ENCODE data around the gene RNF34. TPM values are rescaled to one million over a fixed set of nuclear protein-coding genes. Genes with fewer than 3 reads are reported as not detected.
A peak's percentile ranks its signal among the peaks of the same experiment; 100 is the strongest.

The RNF34 gene
- total and polyA plus RNA-seq, 2 of the 13 experiments (the other 11 are each of a cell fraction or from before 2014, with no cell fraction given) = 36.8 to 53.2 TPM

DNA sequence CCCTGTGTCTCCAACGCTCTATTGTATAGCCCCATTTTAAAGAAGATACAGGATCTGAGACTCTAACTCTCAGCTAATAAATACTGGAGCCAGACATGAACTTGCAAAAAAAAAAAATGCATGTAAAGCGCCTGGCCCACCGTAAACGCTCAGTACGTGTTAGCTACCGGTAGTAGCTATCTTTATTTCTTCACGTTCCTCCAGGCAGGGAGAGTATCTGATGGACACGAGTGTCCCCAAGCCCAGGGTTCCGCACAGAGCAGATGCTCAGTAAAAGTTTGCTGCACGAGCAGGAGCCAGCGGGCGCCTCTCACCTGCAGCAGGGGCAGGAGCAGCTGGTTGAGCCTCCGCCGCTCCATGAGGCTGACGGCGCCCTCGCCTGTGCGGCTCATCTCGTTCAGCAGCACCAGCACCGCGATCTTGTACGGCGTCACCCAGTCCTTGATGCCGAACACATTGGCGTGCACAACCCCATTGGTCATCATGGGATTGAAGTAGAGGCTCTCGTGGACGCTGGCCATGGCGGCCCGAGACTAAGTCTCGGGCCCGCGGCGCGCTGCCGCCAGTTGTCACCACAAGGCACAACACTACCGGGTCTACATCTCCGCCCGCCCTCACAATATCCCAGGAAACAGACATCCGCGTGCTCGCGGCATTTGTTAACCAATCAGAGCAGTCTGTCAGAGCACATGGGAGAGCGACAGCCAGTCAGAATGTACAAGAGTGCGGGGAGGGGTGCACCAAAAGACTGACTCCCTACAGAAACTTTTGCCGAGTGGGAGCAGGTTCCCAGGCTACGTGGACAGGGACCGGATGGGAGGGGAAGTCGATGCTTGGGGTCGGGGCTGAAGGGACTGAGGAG lies 47.9 kb upstream of the RNF34 start, which contains the start of gene ANAPC5 (continued):
- no peak for TF ChIP-seq DZIP1 (CRISPR knock-in tag; IDR thresholded peaks at IDR 0.05)
- no peak for TF ChIP-seq ZNF879 (CRISPR knock-in tag; IDR thresholded peaks at IDR 0.05)
- peak; percentile 64; the same call in 1 of the 2 replicates for TF ChIP-seq ZBTB8A (CRISPR knock-in tag; IDR thresholded peaks at IDR 0.05; ENCODE audit: borderline replicate concordance, low read depth)
- no peak for TF ChIP-seq HHEX (CRISPR knock-in tag; IDR thresholded peaks at IDR 0.05)
- no peak; the same call in 1 of the 2 replicates for TF ChIP-seq ISL2 (CRISPR knock-in tag; IDR thresholded peaks at IDR 0.05)
- TF ChIP-seq, protein P1, sequence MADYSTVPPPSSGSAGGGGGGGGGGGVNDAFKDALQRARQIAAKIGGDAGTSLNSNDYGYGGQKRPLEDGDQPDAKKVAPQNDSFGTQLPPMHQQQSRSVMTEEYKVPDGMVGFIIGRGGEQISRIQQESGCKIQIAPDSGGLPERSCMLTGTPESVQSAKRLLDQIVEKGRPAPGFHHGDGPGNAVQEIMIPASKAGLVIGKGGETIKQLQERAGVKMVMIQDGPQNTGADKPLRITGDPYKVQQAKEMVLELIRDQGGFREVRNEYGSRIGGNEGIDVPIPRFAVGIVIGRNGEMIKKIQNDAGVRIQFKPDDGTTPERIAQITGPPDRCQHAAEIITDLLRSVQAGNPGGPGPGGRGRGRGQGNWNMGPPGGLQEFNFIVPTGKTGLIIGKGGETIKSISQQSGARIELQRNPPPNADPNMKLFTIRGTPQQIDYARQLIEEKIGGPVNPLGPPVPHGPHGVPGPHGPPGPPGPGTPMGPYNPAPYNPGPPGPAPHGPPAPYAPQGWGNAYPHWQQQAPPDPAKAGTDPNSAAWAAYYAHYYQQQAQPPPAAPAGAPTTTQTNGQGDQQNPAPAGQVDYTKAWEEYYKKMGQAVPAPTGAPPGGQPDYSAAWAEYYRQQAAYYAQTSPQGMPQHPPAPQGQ (CRISPR knock-in tag; IDR thresholded peaks at IDR 0.05; ENCODE audit: borderline replicate concordance) = peak; percentile 68; the same call in 1 of the 2 replicates
- 0 out of 2 replicates have a peak, but pooled peaks have one; percentile 32 for TF ChIP-seq GLI4 (CRISPR knock-in tag; IDR thresholded peaks at IDR 0.05; ENCODE audit: borderline replicate concordance)
- TF ChIP-seq SALL2 (CRISPR knock-in tag; IDR thresholded peaks at IDR 0.05) = peak; percentile 59; the same call in 1 of the 2 replicates
- no peak for TF ChIP-seq PTBP1 (IDR thresholded peaks at IDR 0.05; ENCODE audit: low read depth, low read length, poor library complexity, severe bottlenecking)
- TF ChIP-seq ZNF749 (CRISPR knock-in tag; IDR thresholded peaks at IDR 0.05; ENCODE audit: borderline replicate concordance) = peak; percentile 81; the same call in 1 of the 2 replicates
- TF ChIP-seq CREBL2 (CRISPR knock-in tag; IDR thresholded peaks at IDR 0.05; ENCODE audit: borderline replicate concordance) = no peak
- TF ChIP-seq ZNF33B (CRISPR knock-in tag; IDR thresholded peaks at IDR 0.05) = no peak
- TF ChIP-seq SP2 (CRISPR knock-in tag; IDR thresholded peaks at IDR 0.05) = peak; percentile 85
- TF ChIP-seq BCL3 (CRISPR knock-in tag; IDR thresholded peaks at IDR 0.05) = peak; percentile 82
- peak; percentile 71 for TF ChIP-seq MED1 (CRISPR knock-in tag; IDR thresholded peaks at IDR 0.05)
- TF ChIP-seq RFX1 (IDR thresholded peaks at IDR 0.05) = no peak; the same call in 1 of the 2 replicates
- 0 out of 2 replicates have a peak, but pooled peaks have one; percentile 46 for TF ChIP-seq STAT5B (CRISPR knock-in tag; IDR thresholded peaks at IDR 0.05)
- TF ChIP-seq ZNF326 (CRISPR knock-in tag; IDR thresholded peaks at IDR 0.05; ENCODE audit: borderline replicate concordance) = no peak
- TF ChIP-seq, protein P2, sequence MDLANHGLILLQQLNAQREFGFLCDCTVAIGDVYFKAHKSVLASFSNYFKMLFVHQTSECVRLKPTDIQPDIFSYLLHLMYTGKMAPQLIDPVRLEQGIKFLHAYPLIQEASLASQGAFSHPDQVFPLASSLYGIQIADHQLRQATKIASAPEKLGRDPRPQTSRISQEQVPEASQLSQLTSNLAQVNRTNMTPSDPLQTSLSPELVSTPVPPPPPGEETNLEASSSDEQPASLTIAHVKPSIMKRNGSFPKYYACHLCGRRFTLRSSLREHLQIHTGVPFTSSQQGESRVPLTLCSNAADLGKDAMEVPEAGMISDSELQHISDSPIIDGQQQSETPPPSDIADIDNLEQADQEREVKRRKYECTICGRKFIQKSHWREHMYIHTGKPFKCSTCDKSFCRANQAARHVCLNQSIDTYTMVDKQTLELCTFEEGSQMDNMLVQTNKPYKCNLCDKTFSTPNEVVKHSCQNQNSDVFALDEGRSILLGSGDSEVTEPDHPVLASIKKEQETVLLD (CRISPR knock-in tag; IDR thresholded peaks at IDR 0.05; ENCODE audit: low read depth) = peak; percentile 66; the same call in 1 of the 2 replicates
- no peak for TF ChIP-seq BRCA1 (CRISPR knock-in tag; IDR thresholded peaks at IDR 0.05)
- no peak for TF ChIP-seq ZNF12 (CRISPR knock-in tag; IDR thresholded peaks at IDR 0.05)
